ENCODE measurements around the gene SF3B6.

Gene SF3B6

GRCh38 chr2:24088821-24089359, 12.8 kb upstream of the SF3B6 start:
- DNase-seq = no peak

GRCh38 chr2:24087032-24087431, 10.9 kb upstream of the SF3B6 start:
- no peak for DNase-seq

- no peak for DNase-seq
Measured at GRCh38 chr2:24086241-24086640, 10.1 kb upstream of the SF3B6 start.

GRCh38 chr2:24085200-24085489, 9.0 kb upstream of the SF3B6 start:
- DNase-seq = no peak

- peak; percentile 81 for DNase-seq
Measured at GRCh38 chr2:24084386-24085199, 8.5 kb upstream of the SF3B6 start, which contains the start of gene TP53I3. Gene TP53I3 (minus strand): TSS chr2:24084834. CDS start chr2:24084326, 508 bp downstream.

- peak; percentile 59 for DNase-seq
Measured at GRCh38 chr2:24083567-24084385, 7.7 kb upstream of the SF3B6 start.

- no peak for DNase-seq
Measured at GRCh38 chr2:24082787-24083566, 6.9 kb upstream of the SF3B6 start.

- DNase-seq = peak; percentile 23
Measured at GRCh38 chr2:24080701-24081100, 4.6 kb upstream of the SF3B6 start.

- DNase-seq = no peak
Measured at GRCh38 chr2:24077879-24078278, 1.8 kb upstream of the SF3B6 start.

GRCh38 chr2:24077535-24077877, 1.4 kb upstream of the SF3B6 start:
- DNase-seq = no peak

- DNase-seq = no peak
Measured at GRCh38 chr2:24076849-24077534, 866 bp upstream of the SF3B6 start.

GRCh38 chr2:24075259-24075658, 867 bp downstream of the SF3B6 start:
- DNase-seq = no peak

GRCh38 chr2:24073816-24074215, 2.3 kb downstream of the SF3B6 start:
- no peak for DNase-seq

- no peak for DNase-seq
Measured at GRCh38 chr2:24072259-24072658, 3.9 kb downstream of the SF3B6 start.

- DNase-seq = no peak
Measured at GRCh38 chr2:24065341-24065740, 10.8 kb downstream of the SF3B6 start.

- no peak for DNase-seq
Measured at GRCh38 chr2:24058564-24059271, 17.4 kb downstream of the SF3B6 start.

GRCh38 chr2:24055750-24056149, 20.4 kb downstream of the SF3B6 start:
- DNase-seq = no peak

GRCh38 chr2:24054366-24055010, 21.6 kb downstream of the SF3B6 start:
- no peak for DNase-seq

GRCh38 chr2:24052951-24053350, 23.2 kb downstream of the SF3B6 start:
- no peak for DNase-seq

- DNase-seq = no peak
Measured at GRCh38 chr2:24051833-24052232, 24.3 kb downstream of the SF3B6 start.

Measured in NCI-H1092 treated with DMSO at 0.1 percent for 48 hours (cell line).